ENCODE data around the gene TMEM132E.

The TMEM132E gene

DNA sequence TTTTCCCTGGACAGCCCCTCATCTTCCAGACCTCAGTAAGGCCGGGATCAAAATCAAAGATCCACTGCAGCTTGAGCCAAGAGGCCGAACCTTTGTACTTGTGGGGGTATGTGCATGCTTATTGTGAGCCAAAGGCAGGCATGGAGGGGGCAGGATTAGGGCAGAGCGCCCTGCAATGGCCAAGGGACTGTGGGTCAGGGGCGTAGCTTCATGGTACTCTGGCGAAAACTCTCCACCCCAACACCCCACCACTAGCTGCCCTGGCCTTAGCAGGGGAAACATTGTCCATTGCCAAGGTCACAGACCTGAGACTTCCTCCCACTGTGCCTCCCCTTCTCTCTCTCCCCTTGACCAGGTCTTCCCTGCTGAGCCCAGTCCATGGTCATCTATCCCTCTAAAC is 90.1 kb downstream of the TMEM132E start:
- DNase-seq (ENCODE audit: low read depth) = no peak
- H3K4me3 ChIP-seq (ENCODE audit: low read depth, low read length) = no peak overlapping the region
- TF ChIP-seq CTCF (conservative IDR thresholded peaks at IDR 0.05; ENCODE audit: low read depth, low read length) = no peak

DNA sequence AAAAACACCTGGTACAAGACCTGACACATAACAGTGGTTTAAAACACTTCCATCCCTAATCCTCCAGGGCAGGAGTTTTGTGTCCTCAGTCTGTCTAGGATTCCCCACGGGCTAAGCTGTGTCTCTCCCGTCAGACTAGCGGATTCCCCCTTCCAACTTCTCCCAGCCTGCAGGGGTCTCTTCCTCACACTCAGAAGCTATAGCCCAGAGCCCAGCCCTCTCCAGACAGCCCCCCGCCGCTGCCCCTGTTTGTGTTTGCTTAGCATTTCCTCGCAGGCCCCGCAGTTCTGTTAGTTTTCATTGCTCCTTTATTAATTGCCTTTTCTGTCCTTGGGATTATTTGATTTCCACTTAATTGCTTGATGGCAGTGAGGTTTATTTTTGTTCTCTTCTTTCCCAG is 91.2 kb downstream of the TMEM132E start:
- DNase-seq (ENCODE audit: low read depth) = no peak
- no peak overlapping the region for H3K4me3 ChIP-seq (ENCODE audit: low read depth, low read length)
- no peak for TF ChIP-seq CTCF (conservative IDR thresholded peaks at IDR 0.05; ENCODE audit: low read depth, low read length)

DNA sequence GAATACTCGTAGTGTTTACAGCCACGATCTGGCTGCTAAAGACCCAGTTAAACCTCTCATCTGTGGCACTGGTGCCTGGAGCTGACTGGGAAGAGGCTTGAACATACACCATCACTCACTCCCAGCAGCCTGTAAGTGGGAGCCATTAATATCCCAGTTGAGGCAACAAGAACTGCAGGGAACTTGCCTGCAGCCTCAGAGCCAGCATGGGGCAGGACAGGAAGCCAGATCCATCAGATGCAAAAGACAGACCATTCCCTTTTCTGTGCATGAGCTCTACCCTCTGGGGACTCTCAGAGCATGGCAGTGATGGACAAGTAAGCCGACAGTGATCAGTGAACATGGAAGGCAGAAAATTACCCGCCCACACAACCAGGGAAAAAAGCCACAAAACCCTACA is 91.8 kb downstream of the TMEM132E start:
- TF ChIP-seq CTCF (conservative IDR thresholded peaks at IDR 0.05; ENCODE audit: low read depth, low read length) = no peak
- H3K4me3 ChIP-seq (ENCODE audit: low read depth, low read length) = no peak overlapping the region
- DNase-seq (ENCODE audit: low read depth) = no peak

DNA sequence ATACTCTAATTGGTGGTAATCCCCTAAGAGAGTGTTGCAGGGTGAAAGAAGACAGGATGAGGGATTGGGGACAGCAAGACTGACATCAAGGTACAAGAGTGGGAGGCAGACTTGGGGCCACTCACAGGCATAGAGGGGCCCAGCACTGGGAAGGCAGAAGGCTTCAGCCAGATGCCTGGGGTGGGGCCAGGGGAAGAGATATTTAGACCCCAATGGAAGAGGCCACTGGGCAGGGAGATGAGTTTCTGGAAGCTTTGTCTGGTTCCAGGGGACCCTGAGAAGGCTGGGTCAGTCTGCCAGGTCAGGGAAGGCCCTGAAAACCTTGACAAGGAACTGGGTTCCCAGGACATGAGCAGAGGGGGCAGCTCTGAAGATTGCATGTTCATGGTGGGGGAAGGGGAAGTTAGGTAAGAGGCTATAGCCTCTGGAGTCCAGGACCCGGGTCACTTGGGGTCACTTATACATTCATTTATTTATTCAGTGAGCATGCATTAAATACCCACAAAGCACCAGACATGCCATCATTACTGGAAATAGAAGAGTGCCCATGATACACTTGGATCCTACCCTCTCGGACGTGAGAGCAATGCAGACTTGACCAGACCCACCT is 92.9 kb downstream of the TMEM132E start:
- DNase-seq (ENCODE audit: low read depth) = no peak
- H3K4me3 ChIP-seq (ENCODE audit: low read depth, low read length) = no peak overlapping the region

GRCh38 chr17:34673516-34673915 is 94.1 kb downstream of the TMEM132E start:
- no peak for TF ChIP-seq CTCF (conservative IDR thresholded peaks at IDR 0.05; ENCODE audit: low read depth, low read length)
- DNase-seq (ENCODE audit: low read depth) = no peak
- H3K4me3 ChIP-seq (ENCODE audit: low read depth, low read length) = no peak overlapping the region

More for the DNA sequence above, 92.9 kb downstream of the TMEM132E start:
- no peak for TF ChIP-seq CTCF (conservative IDR thresholded peaks at IDR 0.05; ENCODE audit: low read depth, low read length)

GRCh38 chr17:34673995-34674890 is 94.9 kb downstream of the TMEM132E start:
- H3K4me3 ChIP-seq (ENCODE audit: low read depth, low read length) = no peak overlapping the region
- no peak for TF ChIP-seq CTCF (conservative IDR thresholded peaks at IDR 0.05; ENCODE audit: low read depth, low read length)
- no peak for DNase-seq (ENCODE audit: low read depth)
